Measurements from ENCODE around the gene AGFG2.

Gene AGFG2

GRCh38 chr7:100604976-100605911 is 66.2 kb downstream of the AGFG2 start:
- ATAC-seq, result no peak
- TF ChIP-seq ZFP3 (CRISPR knock-in tag; IDR thresholded peaks at IDR 0.05), result no peak
- no peak for TF ChIP-seq BACH2 (CRISPR knock-in tag; IDR thresholded peaks at IDR 0.05; ENCODE audit: borderline replicate concordance)
- no peak for TF ChIP-seq TCF4 (CRISPR knock-in tag; IDR thresholded peaks at IDR 0.05; ENCODE audit: borderline replicate concordance)
- no peak for TF ChIP-seq ZNF565 (CRISPR knock-in tag; conservative IDR thresholded peaks at IDR 0.05; ENCODE audit: low read depth)
- TF ChIP-seq PPARA (CRISPR knock-in tag; IDR thresholded peaks at IDR 0.05; ENCODE audit: borderline replicate concordance), result no peak
- TF ChIP-seq OSR1 (CRISPR knock-in tag; IDR thresholded peaks at IDR 0.05), result no peak
- TF ChIP-seq ARNTL (CRISPR knock-in tag; IDR thresholded peaks at IDR 0.05; ENCODE audit: borderline replicate concordance, low read depth), result no peak
- no peak for TF ChIP-seq TOX (CRISPR knock-in tag; IDR thresholded peaks at IDR 0.05; ENCODE audit: borderline replicate concordance)
- no peak for TF ChIP-seq TSHZ2 (CRISPR knock-in tag; IDR thresholded peaks at IDR 0.05)
- no peak for TF ChIP-seq ZNF8 (CRISPR knock-in tag; IDR thresholded peaks at IDR 0.05)
- TF ChIP-seq GLIS3 (CRISPR knock-in tag; IDR thresholded peaks at IDR 0.05), result no peak
- no peak for TF ChIP-seq ZNF70 (CRISPR knock-in tag; IDR thresholded peaks at IDR 0.05)
- TF ChIP-seq CREB5 (CRISPR knock-in tag; IDR thresholded peaks at IDR 0.05; ENCODE audit: low read depth), result no peak
- TF ChIP-seq CSDC2 (CRISPR knock-in tag; IDR thresholded peaks at IDR 0.05), result no peak

- no peak for ATAC-seq
- TF ChIP-seq SNAI2 (CRISPR knock-in tag; IDR thresholded peaks at IDR 0.05) (no peak), OSR1 (CRISPR knock-in tag; IDR thresholded peaks at IDR 0.05) (no peak), ZFP3 (CRISPR knock-in tag; IDR thresholded peaks at IDR 0.05) (no peak), RARB (CRISPR knock-in tag; IDR thresholded peaks at IDR 0.05) (no peak), ZNF565 (CRISPR knock-in tag; conservative IDR thresholded peaks at IDR 0.05; ENCODE audit: low read depth) (no peak), TCF4 (CRISPR knock-in tag; IDR thresholded peaks at IDR 0.05; ENCODE audit: borderline replicate concordance) (no peak), PATZ1 (CRISPR knock-in tag; IDR thresholded peaks at IDR 0.05; ENCODE audit: borderline replicate concordance) (no peak), ZNF70 (CRISPR knock-in tag; IDR thresholded peaks at IDR 0.05) (no peak), PPARA (CRISPR knock-in tag; IDR thresholded peaks at IDR 0.05; ENCODE audit: borderline replicate concordance) (no peak), ZFP30 (CRISPR knock-in tag; IDR thresholded peaks at IDR 0.05) (no peak), ZNF8 (CRISPR knock-in tag; IDR thresholded peaks at IDR 0.05) (no peak), GLIS3 (CRISPR knock-in tag; IDR thresholded peaks at IDR 0.05) (no peak), CSRNP3 (CRISPR knock-in tag; IDR thresholded peaks at IDR 0.05) (no peak), ESRRG (CRISPR knock-in tag; IDR thresholded peaks at IDR 0.05) (no peak), TOX (CRISPR knock-in tag; IDR thresholded peaks at IDR 0.05; ENCODE audit: borderline replicate concordance) (no peak), CREB5 (CRISPR knock-in tag; IDR thresholded peaks at IDR 0.05; ENCODE audit: low read depth) (no peak), TSHZ2 (CRISPR knock-in tag; IDR thresholded peaks at IDR 0.05) (no peak), POU6F1 (CRISPR knock-in tag; IDR thresholded peaks at IDR 0.05; ENCODE audit: borderline replicate concordance, low read depth) (no peak), ISL1 (CRISPR knock-in tag; IDR thresholded peaks at IDR 0.05) (no peak)
These were observed 67.3 kb downstream of the AGFG2 start for GRCh38 chr7:100606313-100606712.

Measured in SK-N-SH treated with all-trans-retinoic acid at 6 μM for 48 hours (cell line).